Trophoblast cell (in vitro differentiated cells and primary cell): ENCODE measurements around the gene SMOC2.

Experiments
- DNase-seq, 2 donors: peaks; one replicate each; pipeline ENCODE4 v3.0.0-alpha.2; 2016
- H2AFZ ChIP-seq: 2 replicates; pipeline ENCODE4 v1.6.1; 2013; ENCODE audit warnings: low read length, moderate library complexity, mild to moderate bottlenecking; ENCODE audit not compliant: insufficient read depth, poor library complexity
- H2AK5ac ChIP-seq: 2 replicates; pipeline ENCODE4 v1.6.1; 2013; ENCODE audit warnings: mild to moderate bottlenecking, low read length
- H2BK120ac ChIP-seq: 2 replicates; pipeline ENCODE4 v1.6.1; 2013; ENCODE audit warnings: low read length, mild to moderate bottlenecking, moderate library complexity; ENCODE audit not compliant: insufficient read depth, poor library complexity
- H2BK12ac ChIP-seq: 2 replicates; pipeline ENCODE4 v1.6.1; 2013; ENCODE audit warnings: mild to moderate bottlenecking, low read length, moderate library complexity
- H2BK5ac ChIP-seq: 2 replicates; pipeline ENCODE4 v1.6.1; 2013; ENCODE audit warnings: low read length, low read depth, moderate library complexity, mild to moderate bottlenecking; ENCODE audit not compliant: poor library complexity
- H3K14ac ChIP-seq: 2 replicates; pipeline ENCODE4 v1.6.1; 2013; ENCODE audit warnings: mild to moderate bottlenecking, low read length
- H3K18ac ChIP-seq: 2 replicates; pipeline ENCODE4 v1.6.1; 2013; ENCODE audit warnings: mild to moderate bottlenecking, low read length
- H3K23ac ChIP-seq: 2 replicates; pipeline ENCODE4 v1.6.1; 2013; ENCODE audit warnings: low read length
- H3K27ac ChIP-seq: 2 replicates; pipeline ENCODE4 v1.5.1; 2013; ENCODE audit warnings: low read depth, mild to moderate bottlenecking, inconsistent platforms, low read length, moderate library complexity
- H3K27me3 ChIP-seq: 2 replicates; pipeline ENCODE4 v1.6.1; 2013; ENCODE audit warnings: inconsistent platforms, mild to moderate bottlenecking, low read length, moderate library complexity; ENCODE audit not compliant: insufficient read depth
- H3K36me3 ChIP-seq, 2 experiments: 1 replicate in 1 of 2; 2 replicates in 1 of 2; pipeline ENCODE4 v1.6.1; 2013; ENCODE audit warnings: low read length in 2 of 2, mild to moderate bottlenecking in 2 of 2, moderate library complexity in 1 of 2; ENCODE audit not compliant: insufficient read depth in 2 of 2, control insufficient read depth in 1 of 2
- H3K4ac ChIP-seq: 2 replicates; pipeline ENCODE4 v1.6.1; 2013; ENCODE audit warnings: low read depth, mild to moderate bottlenecking, low read length, moderate library complexity
- H3K4me1 ChIP-seq, 2 experiments: 1 replicate in 1 of 2; 2 replicates in 1 of 2; pipeline ENCODE4 v1.6.1; 2013; ENCODE audit warnings: low read length in 2 of 2, mild to moderate bottlenecking in 2 of 2, moderate library complexity in 1 of 2; ENCODE audit not compliant: insufficient read depth in 2 of 2, control insufficient read depth in 1 of 2
- H3K4me2 ChIP-seq: 2 replicates; pipeline ENCODE4 v1.6.1; 2013; ENCODE audit warnings: inconsistent platforms, mild to moderate bottlenecking, low read length, moderate library complexity
- H3K4me3 ChIP-seq: 2 replicates; pipeline ENCODE4 v1.5.1; 2013; ENCODE audit warnings: mild to moderate bottlenecking, low read depth, low read length, inconsistent platforms
- H3K79me1 ChIP-seq: one replicate; pipeline ENCODE4 v1.6.1; 2013; ENCODE audit warnings: low read length
- H3K79me2 ChIP-seq: 2 replicates; pipeline ENCODE4 v1.6.1; 2013; ENCODE audit warnings: low read length, mild to moderate bottlenecking; ENCODE audit not compliant: control insufficient read depth, insufficient read depth, poor library complexity
- H3K9ac ChIP-seq: 2 replicates; pipeline ENCODE4 v1.6.1; 2013; ENCODE audit warnings: mild to moderate bottlenecking, low read length
- H3K9me3 ChIP-seq: 2 replicates; pipeline ENCODE4 v1.6.1; 2013; ENCODE audit warnings: low read depth, mild to moderate bottlenecking, control low read depth, inconsistent platforms, low read length; ENCODE audit not compliant: insufficient read depth
- H4K12ac ChIP-seq: 2 replicates; pipeline ENCODE4 v1.6.1; 2013; ENCODE audit warnings: low read depth, mild to moderate bottlenecking, low read length, moderate library complexity
- H4K8ac ChIP-seq: 2 replicates; pipeline ENCODE4 v1.6.1; 2013; ENCODE audit warnings: low read depth, mild to moderate bottlenecking, low read length, moderate library complexity
- H4K91ac ChIP-seq: one replicate; pipeline ENCODE4 v1.6.1; 2013; ENCODE audit warnings: low read depth, mild to moderate bottlenecking, low read length, moderate library complexity
- whole genome bisulfite sequencing: extraction: QIAGEN DNeasy Blood & Tissue Kit; methylation state at CpG from one replicate; pipeline ENCODE4 v1.1.7; 2013; ENCODE audit warnings: missing lambda C conversion rate; ENCODE audit not compliant: insufficient read length, insufficient coverage; ENCODE audit errors: extremely low coverage; 5-methylcytosine and 5-hydroxymethylcytosine counted together

Gene SMOC2

GRCh38 chr6:168485818-168486217 lies 44.8 kb downstream of the SMOC2 start:
- Histone ChIP-seq H3K14ac (no peak overlapping the region), H3K4me3 (no peak overlapping the region), H2BK12ac (no peak overlapping the region), H3K4me1 (no peaks in the 10 kb centered on the region), H3K9ac (no peak overlapping the region), H3K9me3 (no peaks in the 10 kb centered on the region), H4K91ac (no peak overlapping the region), H3K79me1 (no peaks in the 10 kb centered on the region), H3K27me3 (no peaks in the 10 kb centered on the region), H3K4ac (no peak overlapping the region), H4K12ac (no peak overlapping the region), H2AK5ac (no peak overlapping the region), H4K8ac (no peak overlapping the region), H2BK120ac (no peak overlapping the region), H2AFZ (no peak overlapping the region), H3K4me2 (no peak overlapping the region), H3K18ac (no peak overlapping the region), H3K27ac (no peak overlapping the region), H3K79me2 (no peaks in the 10 kb centered on the region), H3K36me3 (no peaks in the 10 kb centered on the region), H2BK5ac (no peak overlapping the region), H3K23ac (no peak overlapping the region)
- WGBS: no CpG with 5 or more reads among the region's 5 CpGs
- peak in 1 of 2 donors; percentile 53 for DNase-seq

- Histone ChIP-seq H2BK5ac (no peak overlapping the region), H3K36me3 (no peaks in the 10 kb centered on the region), H3K4me1 (peaks cover 0 to 1% of the 10 kb centered on the region in 2 experiments), H4K12ac (no peak overlapping the region), H3K4ac (no peak overlapping the region), H3K9me3 (no peaks in the 10 kb centered on the region), H3K27ac (no peak overlapping the region), H2AK5ac (no peak overlapping the region), H3K4me2 (no peak overlapping the region), H4K91ac (no peak overlapping the region), H3K9ac (no peak overlapping the region), H3K27me3 (no peaks in the 10 kb centered on the region), H3K23ac (no peak overlapping the region), H4K8ac (no peak overlapping the region), H3K18ac (no peak overlapping the region), H3K4me3 (no peak overlapping the region), H3K14ac (no peak overlapping the region), H3K79me2 (no peaks in the 10 kb centered on the region), H2AFZ (no peak overlapping the region), H3K79me1 (no peaks in the 10 kb centered on the region), H2BK12ac (no peak overlapping the region), H2BK120ac (no peak overlapping the region)
- DNase-seq: no peak
- WGBS: no CpG with 5 or more reads among the region's 8 CpGs
These were observed 49.8 kb downstream of the SMOC2 start for GRCh38 chr6:168490757-168491156.

GRCh38 chr6:168493976-168494375 lies 53.0 kb downstream of the SMOC2 start:
- H2BK120ac ChIP-seq: no peak overlapping the region
- no peak overlapping the region for H3K9ac ChIP-seq
- no CpG with 5 or more reads among the region's 6 CpGs for WGBS

GRCh38 chr6:168494726-168495125 lies 53.7 kb downstream of the SMOC2 start:
- Histone ChIP-seq H4K12ac (no peak overlapping the region), H2BK120ac (no peak overlapping the region), H2BK5ac (no peak overlapping the region), H3K23ac (no peak overlapping the region), H2BK12ac (no peak overlapping the region), H2AK5ac (no peak overlapping the region), H4K91ac (no peak overlapping the region), H3K9me3 (no peaks in the 10 kb centered on the region), H3K79me1 (no peaks in the 10 kb centered on the region), H3K4me1 (peaks cover 13 to 17% of the 10 kb centered on the region in 2 experiments), H3K36me3 (no peaks in the 10 kb centered on the region), H3K27ac (no peak overlapping the region), H3K4me2 (no peak overlapping the region), H4K8ac (no peak overlapping the region), H3K79me2 (no peaks in the 10 kb centered on the region), H3K9ac (no peak overlapping the region), H3K4ac (no peak overlapping the region), H3K4me3 (no peak overlapping the region), H3K14ac (no peak overlapping the region), H3K18ac (no peak overlapping the region), H3K27me3 (no peaks in the 10 kb centered on the region), H2AFZ (no peak overlapping the region)
- no peak for DNase-seq
- WGBS: no CpG with 5 or more reads among the region's 8 CpGs

More at GRCh38 chr6:168493976-168494375, 53.0 kb downstream of the SMOC2 start:
- Histone ChIP-seq H3K18ac (no peak overlapping the region), H4K91ac (no peak overlapping the region), H3K14ac (no peak overlapping the region), H4K12ac (no peak overlapping the region), H3K27me3 (no peaks in the 10 kb centered on the region), H3K79me2 (no peaks in the 10 kb centered on the region), H3K9me3 (no peaks in the 10 kb centered on the region), H3K79me1 (no peaks in the 10 kb centered on the region), H3K23ac (no peak overlapping the region), H2AK5ac (no peak overlapping the region), H2BK12ac (no peak overlapping the region), H3K4me1 (peaks cover 11 to 16% of the 10 kb centered on the region in 2 experiments), H3K4me2 (no peak overlapping the region), H3K4me3 (no peak overlapping the region), H4K8ac (no peak overlapping the region), H2BK5ac (no peak overlapping the region), H3K4ac (no peak overlapping the region), H2AFZ (no peak overlapping the region), H3K27ac (no peak overlapping the region), H3K36me3 (no peaks in the 10 kb centered on the region)
- DNase-seq: no peak
